ELF-1 (cell line): ENCODE results near the gene CCDC117.
"Not testable (repeated sequence)": the region's sequence is repeated elsewhere in the genome, so short reads cannot be mapped to it uniquely, and the experiment has no call there.

Experiments used
- DNase-seq: peaks from one replicate; pipeline ENCODE4 v3.0.0-alpha.2; 2016; ENCODE audit warnings: low read depth, low spot score

Gene CCDC117

DNA sequence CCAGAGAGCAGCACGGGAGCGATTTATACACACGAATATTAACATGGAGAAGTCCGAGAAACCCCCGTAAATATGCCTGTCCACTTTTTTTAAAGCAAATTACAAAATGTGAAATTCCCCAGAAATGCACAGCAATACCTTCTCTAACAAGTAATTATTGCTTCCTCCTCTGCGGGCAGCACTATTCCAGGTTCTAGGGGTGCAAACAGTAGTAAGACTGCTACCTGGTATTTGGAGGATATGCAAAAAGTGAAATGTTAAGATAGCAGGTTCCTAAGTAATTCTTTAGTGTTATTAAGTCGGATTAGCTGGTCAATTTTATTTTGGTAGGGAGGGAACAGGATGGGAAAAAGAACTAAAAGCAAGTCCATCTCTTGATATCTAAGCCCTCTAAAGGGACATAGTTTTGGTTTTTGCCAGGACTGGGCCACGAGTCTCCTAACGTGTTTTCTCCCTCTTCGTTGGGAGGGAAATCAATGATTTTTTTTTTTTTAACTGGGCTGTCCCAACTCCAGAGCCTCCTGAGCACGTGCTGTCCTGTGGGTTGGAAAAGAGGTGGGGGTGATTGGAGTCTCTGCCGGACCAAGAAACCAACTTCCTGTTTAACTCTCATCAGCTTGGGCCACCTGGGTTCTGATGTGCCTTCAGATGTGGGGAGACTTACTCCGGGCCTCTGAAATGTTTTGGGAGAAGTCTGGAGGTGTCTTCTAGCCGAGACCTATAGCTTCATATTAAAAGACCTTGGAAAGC, 29.5 kb downstream of the CCDC117 start:
- DNase-seq: peak; percentile 60

DNA sequence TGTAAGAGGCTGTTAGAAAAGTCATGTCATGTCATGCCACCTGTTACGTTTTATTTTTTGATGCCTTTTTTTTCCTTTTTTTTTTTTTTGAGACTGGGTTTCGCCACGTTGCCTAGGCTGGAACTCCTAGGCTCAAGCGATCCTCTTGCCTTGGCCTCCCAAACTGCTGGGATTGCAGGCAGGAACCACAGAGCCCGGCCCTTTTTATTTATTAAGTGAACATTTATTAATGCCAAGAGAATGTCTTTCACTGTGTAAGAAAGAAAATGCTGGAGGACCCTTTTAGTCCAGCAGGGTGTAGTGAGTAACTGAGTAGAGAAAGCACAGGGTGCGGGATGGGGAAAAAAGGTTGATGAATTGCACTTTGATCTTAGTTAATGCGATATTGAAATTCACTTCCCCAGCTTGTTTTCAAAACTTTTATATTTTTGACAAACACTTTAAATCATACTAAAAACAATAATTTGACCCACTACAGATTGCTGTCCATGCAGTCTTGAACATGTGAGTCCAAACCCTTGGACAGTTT, 30.2 kb downstream of the CCDC117 start:
- DNase-seq: no peak

GRCh38 chr22:28805426-28805825, 32.9 kb downstream of the CCDC117 start:
- DNase-seq: not testable (repeated sequence)

DNA sequence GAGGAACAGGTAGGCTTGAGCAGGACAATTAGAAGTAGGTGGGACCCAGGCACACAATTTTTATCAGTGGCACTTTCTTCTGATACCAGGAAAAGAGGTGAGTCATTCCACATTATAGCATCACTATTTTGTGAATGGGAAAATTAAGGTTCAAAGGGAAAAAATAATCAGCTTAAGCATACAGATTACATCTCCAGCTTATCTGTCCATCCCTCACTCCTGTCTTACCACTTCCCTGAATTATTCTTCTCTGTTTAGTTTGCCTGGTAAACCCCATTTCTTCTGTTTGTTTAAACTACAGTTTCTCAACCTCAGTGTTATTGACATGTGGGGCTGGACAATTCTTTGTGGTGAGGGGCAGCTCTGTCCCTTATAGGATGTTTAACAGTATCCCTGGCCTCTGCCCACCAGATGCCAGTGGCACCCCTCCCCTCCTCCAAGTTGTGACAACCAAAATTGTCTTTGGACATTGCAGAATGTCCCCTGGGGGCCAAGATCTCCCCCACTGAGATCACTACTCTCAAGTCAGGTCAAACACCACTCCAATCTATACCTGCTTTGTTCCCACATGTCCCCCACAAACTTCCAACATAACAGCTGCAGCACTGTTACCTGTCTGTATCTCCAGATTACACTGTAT, 36.3 kb downstream of the CCDC117 start:
- DNase-seq: no peak

- no peak for DNase-seq
Observed at GRCh38 chr22:28810821-28811491, 38.5 kb downstream of the CCDC117 start.

GRCh38 chr22:28812516-28812915, 40.0 kb downstream of the CCDC117 start:
- no peak for DNase-seq

- DNase-seq: no peak
Observed at GRCh38 chr22:28813772-28814518, 41.5 kb downstream of the CCDC117 start.

DNA sequence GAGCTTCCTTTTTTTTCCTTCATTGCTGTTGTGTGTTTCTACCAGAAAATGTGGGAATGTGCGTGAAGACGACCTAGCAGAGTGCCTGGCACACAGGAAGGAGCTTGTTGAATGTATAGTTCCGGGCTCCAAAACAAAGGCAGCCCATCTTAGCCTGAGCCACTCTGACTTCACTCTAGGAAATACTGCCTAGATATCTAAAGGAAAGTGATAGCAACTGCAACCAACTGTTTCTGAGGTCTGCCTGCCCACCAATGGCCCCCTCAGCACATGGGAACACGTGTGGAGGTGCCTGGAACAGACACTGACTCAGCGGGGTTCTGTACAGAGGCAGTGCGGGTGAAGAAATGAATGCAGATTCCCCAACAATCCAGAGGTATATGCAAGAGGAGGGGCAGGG, 42.6 kb downstream of the CCDC117 start:
- no peak for DNase-seq

DNA sequence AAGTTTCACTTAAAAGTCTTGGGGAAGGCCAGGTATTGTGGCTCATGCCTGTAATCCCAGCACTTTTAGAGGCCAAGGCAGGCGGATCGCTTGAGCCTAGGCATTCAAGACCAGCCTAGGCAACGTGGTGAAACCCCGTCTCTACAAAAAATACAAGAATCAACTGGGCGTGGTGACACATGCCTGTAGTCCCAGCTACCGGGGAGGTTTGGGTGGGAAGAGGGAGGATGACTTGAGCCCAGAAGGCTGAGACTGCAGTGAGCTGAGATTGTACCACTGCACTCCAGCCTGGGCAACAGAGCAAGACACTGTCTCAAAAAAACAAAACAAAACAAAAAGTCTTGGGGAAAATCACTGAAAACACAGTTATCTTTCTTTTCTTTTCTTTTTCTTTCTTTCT, 43.2 kb downstream of the CCDC117 start:
- DNase-seq: no peak

DNA sequence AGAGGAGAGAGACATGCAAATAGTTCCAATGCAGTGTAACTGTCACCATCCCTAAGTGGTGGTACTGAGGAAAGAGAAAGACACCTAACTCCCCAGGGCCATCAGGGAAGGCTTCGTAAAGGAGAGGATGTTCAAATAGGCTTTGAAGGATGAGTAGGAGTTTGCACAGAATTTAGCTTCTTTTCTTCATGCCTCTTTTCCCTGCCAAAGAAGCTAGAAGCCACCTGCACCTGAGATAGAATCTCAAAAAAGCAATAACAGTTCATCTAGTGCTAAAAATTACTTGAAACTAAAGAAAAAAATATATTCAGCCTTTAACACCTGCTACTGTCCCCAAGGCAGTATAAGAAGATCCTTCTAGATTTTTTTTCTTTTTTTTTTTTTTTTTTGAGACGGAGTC, 44.6 kb downstream of the CCDC117 start:
- DNase-seq: no peak

- peak; percentile 45 for DNase-seq
Observed at GRCh38 chr22:28817919-28818859, 45.7 kb downstream of the CCDC117 start.

DNA sequence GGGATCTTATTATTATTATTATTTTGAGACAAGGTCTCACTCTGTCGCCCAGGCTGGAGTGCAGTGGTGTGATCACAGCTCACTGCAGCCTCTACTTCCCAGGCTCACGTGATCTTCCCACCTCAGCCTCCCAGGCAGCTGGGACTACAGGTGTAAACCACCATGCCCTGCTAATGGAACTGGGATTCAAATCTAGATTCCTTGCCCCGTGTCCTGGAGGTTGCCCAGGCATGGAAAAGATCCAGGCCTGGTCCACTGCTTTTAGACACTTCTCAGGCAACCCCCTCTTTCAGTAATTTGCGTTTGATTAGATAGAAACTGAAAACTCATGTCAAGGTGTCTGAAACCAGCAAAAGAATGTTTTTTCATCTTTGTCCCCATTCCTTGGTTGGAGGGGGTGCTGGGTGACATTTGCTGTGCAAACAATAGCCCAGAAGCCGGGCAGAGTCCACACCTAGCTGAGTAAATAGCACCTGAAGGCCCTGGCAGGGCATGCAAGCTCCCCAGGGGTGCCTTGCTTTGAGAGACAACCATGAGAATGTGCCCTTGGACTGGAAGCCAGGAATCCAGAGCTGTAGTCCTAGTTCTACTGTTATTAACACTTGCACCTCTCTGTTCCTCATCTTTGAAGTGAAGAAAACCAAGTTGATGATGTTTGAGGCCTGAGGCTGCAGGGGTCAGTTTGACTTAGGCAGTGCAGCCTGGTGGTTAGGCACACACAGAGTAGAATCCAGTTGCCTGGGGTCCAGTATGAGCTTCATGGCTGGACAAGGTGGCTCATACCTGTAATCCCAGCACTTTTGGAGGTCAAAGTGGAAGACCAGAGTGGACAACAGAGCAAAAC, 47.0 kb downstream of the CCDC117 start:
- no peak for DNase-seq

- no peak for DNase-seq
Observed at GRCh38 chr22:28820885-28821284, 48.4 kb downstream of the CCDC117 start.

GRCh38 chr22:28821452-28821851, 49.0 kb downstream of the CCDC117 start:
- no peak for DNase-seq

DNA sequence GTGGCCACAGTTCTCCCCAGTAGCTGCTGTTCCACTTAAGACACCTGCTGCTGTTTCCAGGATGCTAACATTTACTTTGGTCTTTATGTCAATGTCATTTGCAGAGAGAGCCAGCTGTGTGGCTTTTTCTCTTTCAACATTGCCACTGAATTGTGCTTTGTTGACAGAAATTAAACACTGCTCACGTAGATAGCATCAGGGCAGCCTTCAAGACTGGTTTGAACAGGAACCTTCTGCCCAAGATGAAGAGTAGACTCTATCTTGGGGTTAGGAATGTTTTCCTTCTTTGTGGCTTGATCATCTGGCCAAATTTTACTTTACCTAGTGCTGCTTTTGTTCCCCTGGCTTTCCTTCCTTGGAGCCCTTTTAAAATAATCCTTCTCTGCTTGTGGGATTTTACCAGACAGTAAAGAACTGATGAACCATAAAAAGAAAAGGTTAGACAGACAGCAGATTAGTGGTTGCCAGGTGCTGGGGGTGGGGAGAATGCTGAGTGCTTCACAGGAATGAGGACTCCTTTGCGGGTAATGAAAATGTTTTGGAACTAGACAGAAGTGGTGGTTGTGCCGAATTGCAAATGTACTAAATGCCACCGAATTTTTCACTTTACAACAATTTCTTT, 50.5 kb downstream of the CCDC117 start:
- no peak for DNase-seq

GRCh38 chr22:28824455-28824854, 52.0 kb downstream of the CCDC117 start:
- not testable (repeated sequence) for DNase-seq

DNA sequence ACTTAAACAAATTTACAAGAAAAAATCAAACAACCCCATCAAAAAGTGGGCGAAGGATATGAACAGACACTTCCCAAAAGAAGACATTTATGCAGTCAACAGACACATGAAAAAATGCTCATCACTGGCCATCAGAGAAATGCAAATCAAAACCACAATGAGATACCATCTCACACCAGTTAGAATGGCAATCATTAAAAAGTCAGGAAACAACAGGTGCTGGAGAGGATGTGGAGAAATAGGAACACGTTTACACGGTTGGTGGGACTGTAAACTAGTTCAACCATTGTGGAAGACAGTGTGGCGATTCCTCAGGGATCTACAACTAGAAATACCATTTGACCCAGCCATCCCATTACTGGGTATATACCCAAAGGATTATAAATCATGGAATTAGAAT, 53.9 kb downstream of the CCDC117 start:
- not testable (repeated sequence) for DNase-seq

DNA sequence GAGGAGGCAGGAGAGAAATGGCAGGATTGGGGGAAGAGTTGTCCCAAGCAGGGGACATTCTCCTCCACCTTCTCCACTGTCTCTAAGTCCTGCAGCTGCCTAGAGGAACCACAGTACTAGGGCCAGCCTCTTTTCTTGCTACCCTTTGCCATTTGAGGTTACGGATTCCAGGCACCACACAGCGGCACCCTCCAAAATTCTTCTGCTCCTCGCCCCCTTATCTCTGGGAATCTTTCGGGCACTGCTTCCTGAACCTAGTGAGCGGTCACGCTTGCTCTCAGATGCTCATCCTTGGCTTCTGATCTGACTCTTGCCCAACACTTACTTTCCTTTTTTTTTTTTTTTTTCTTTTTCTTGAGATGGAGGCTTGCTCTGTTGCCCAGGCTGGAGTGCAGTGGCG, 54.4 kb downstream of the CCDC117 start:
- no peak for DNase-seq
